SKM-1 (cell line): ENCODE results near the gene UNC93A.
"Not testable (repeated sequence)": the region's sequence is repeated elsewhere in the genome, so short reads cannot be mapped to it uniquely, and the experiment has no call there.

Experiments used
- DNase-seq: peaks from one replicate; lab custom pipeline; 2025; ENCODE audit not compliant: unreplicated experiment; lab: John Stamatoyannopoulos, UW

Gene UNC93A

GRCh38 chr6:167270499-167271311 lies 20.4 kb upstream of the UNC93A start:
- no peak for DNase-seq

DNA sequence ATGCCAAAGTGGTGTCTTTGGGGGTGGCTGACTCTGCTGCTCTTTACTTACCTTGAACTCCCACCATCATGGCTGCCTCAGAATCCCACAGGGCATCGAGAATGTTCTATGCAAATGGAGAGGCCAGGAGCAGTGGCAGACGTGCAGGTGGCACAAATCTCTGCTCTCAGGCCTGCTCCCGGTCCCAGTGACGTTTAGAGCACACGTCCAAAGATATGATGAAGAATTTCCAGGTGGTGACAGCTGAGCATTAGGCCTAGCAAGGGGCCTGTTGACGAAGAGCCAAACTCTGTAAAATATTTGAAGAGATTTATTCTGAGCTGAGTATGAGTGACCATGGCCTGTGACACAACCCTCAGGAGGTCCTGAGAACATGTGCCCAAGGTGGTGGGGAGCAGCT lies 19.0 kb upstream of the UNC93A start:
- no peak for DNase-seq

- no peak for DNase-seq
Observed at GRCh38 chr6:167272696-167273379, 18.3 kb upstream of the UNC93A start.

DNA sequence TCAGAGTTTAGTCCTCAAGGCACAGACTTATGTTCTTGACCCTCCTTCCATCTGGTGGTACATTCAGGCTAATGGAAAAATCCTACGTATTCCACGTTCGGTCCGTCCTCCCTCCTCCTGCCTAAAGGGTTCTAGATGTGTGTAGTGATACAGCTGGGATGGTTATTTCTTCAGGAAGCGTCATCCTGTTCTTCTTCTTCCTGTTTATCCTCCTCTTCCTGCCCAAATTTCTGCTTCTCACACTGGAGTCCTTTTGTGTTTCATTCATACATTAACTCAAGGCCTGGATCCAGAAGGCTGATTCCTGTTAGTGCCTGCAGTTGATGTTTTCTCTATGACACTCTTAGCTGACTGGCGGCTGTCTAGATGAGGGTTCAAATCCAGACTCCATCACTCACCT lies 16.8 kb upstream of the UNC93A start:
- DNase-seq, result no peak

DNA sequence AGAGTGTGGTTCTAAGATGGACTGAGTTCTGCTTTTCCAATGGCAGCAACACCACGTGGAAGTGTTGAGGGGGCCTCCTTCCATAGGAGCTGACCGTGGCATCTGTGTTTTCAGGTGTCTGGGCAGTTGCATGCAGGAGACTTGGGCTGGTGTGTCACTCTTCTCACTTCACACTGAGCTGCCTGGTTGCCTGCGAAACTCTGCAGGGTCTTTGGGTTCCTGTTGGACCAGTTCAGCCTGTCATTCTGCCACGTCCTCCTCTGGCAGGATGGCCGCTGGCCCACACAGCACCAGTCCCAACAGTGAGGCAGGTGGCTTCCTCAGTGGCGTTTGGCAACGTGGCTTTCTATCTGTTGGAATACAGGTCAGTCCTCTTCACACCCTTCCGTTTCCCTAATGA lies 16.1 kb upstream of the UNC93A start:
- no peak for DNase-seq

GRCh38 chr6:167275436-167275835 lies 15.7 kb upstream of the UNC93A start:
- no peak for DNase-seq

DNA sequence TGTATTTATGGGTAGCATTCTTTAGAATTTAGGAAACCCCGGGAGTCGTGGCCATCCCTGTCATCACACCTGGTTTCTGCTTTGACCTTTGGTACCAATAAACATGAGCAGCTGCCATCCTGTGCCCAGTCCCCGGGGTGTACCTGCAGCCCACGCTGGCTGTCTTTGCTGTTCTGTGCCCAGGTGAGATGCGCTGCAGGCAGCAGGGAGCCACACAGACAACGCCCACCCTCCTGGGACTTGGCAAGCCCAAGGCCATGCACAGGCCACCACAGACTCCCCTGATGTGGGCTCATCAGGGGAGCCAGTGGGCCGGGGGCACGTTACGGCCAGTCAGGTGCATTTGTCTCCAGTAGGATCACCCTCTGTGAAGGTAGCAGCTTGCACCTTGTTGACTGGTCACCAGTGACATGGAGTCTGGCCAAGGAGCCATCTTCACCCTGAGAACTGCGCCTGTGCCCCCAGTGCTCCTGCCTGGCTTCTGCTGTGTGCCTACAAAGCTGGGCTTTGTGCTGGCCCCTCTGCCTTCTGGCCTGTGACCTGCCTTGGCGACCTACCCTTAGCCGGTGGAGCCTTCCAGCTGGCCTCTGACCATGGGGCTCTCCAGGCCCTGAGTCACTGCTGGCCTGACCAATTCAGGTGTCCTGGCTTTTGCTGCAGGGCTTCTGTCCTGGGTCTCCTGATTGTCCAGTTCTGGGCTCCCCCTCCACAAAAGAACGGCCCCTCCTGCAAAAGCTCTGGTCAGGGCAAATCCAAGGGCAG lies 14.2 kb upstream of the UNC93A start:
- DNase-seq, result no peak

DNA sequence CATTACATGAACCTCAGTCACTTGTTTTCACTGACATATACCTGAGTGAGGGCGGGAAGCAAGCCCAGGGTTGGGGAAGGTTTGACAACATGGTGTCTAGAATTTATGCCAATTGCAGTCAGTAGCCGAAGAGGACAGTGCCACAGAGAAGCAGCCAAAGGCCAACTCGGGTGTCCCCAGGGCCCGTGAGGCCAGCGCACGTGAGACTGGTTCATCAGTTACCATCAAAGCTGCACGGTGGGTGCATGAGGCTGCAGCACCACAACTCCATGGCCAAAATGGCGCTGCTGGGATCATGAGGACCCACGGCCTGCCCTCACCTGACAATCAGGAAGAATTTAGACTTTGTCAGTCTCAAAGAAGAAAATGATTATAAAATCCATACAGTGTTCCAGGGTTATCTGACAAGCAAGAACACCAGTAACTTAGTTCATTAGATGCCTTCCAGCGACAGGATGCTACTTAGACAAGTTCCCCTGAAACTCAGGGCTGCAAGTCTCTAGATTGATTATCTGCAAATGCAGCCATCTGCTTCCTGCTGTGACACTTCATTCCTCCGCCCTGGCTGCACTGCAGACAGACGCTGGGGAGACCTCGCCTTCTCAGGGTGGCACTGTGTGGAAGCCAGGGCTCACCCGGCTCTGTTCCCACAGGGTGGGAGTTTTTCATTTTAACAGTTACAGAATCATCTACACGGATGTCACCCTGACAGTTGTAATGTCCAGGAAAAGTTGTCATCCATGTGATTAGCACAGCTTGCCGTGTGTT lies 12.8 kb upstream of the UNC93A start:
- DNase-seq, result not testable (repeated sequence)

- no peak for DNase-seq
Observed at GRCh38 chr6:167279766-167280446, 11.2 kb upstream of the UNC93A start.

DNA sequence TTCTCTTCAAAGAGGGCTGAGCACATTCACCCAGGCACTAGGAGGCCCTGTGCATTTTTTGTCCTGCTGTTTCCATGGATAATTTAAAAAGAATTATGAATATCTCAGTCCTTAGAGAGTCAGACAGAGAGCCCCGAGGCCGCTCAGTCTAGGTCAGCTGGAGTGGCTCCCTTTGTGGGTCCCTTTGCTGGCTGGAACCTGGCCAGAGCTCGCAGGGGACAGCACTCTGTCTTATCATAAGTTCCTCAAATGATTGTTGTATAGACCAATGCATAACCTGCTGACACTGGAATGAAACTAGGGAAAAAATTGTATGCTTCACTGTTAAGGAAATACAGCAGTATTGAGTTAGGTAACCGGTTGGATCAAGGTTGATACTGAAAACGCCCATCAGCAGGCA lies 10.6 kb upstream of the UNC93A start:
- DNase-seq, result not testable (repeated sequence)

DNA sequence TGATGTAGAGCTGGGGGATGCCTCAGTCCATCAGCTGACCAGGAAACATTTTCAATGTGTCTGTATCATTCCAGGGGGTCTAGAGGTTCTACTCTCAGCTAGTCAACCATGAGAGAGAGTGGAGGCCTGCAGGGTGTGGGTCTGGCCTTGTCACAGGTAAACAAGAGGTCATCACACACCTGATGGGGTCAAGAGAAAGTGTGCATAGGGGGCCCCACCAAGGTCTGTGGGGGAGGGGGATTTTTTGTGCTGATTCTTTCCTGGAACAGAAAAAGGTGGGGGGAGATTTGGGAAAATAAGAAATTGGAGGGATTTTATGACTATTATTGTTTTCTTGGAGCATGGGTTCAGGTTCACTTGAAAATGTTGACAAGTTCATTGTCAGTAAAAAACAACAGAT lies 8.9 kb upstream of the UNC93A start:
- DNase-seq, result no peak

DNA sequence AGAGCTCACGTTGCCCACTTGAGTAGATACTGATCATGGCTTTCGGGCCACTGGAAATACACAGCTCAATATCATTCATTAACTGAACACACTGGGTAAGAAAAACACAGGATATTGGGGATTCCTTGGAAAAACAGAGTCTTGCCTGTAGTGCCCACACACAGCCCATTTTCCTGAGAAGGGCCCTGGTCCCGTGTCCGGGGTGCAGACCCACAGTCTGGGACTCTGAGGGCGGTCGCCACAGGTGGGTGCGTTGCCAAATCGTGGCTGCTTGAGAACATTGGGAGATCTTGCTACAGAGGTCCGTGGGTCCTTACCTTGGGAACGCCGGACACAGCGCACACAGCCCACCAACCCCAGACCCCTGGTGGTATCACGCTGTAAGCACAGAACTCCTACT lies 6.5 kb upstream of the UNC93A start:
- not testable (repeated sequence) for DNase-seq

- DNase-seq, result no peak
Observed at GRCh38 chr6:167285077-167285770, 5.9 kb upstream of the UNC93A start.

DNA sequence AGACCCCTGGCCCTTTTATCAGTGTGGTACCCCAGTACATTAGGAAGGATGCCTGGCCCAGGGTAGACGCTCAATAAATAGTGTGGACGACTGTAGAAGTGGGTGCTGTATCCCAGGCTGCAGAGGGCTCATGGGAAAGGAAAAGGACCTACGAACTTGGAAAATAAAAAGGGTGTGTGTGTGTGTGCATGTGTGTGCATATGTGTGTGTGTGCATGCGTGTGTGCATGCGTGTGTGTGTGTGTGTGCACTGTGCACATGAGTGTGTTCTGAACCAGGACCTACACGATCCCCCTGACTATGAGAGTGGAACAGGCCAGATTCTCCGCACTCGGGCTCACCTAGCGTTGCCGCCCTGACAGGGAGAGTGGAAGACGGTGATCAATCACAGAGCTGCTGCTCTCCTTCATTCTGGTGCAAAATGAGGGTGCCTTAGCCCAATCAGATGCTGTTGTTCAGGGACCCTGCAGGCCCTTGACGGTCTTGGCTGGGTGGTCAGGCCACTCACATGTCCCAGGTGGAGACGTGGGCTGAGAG lies 3.5 kb upstream of the UNC93A start:
- no peak for DNase-seq

DNA sequence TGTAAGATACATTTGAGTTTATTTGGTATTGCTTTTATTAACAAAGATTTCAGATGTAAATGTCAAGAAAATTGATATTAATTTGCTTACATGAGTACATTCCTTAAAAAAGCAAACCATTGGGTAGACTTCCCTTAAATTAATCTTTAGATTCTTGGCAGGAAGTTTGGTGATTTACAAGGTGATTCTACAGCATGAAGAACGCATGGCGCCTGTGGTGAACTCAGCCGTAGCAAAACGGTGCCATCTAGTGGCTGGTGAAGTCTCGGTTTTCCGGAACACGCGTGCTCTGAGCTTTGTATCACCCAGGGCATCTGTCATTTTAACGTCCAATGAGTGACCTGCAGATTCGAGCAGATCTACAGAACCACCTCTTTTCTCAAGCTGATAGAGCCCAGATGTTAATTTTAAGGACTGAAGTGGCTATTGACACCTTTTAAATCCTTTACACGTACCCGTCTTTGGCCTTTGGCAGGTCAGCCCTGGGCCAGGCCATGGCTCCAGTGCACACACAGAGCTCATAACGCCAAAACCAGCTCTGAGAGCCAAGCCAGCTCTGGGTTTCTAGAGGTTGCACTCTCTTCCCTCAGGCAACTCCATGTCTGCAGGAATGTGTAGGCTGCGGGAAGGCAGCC lies 2.4 kb upstream of the UNC93A start:
- DNase-seq, result not testable (repeated sequence)

- not testable (repeated sequence) for DNase-seq
Observed at GRCh38 chr6:167289291-167289690, 1.8 kb upstream of the UNC93A start.

- DNase-seq, result no peak
Observed at GRCh38 chr6:167291623-167292300, 647 bp downstream of the UNC93A start.

DNA sequence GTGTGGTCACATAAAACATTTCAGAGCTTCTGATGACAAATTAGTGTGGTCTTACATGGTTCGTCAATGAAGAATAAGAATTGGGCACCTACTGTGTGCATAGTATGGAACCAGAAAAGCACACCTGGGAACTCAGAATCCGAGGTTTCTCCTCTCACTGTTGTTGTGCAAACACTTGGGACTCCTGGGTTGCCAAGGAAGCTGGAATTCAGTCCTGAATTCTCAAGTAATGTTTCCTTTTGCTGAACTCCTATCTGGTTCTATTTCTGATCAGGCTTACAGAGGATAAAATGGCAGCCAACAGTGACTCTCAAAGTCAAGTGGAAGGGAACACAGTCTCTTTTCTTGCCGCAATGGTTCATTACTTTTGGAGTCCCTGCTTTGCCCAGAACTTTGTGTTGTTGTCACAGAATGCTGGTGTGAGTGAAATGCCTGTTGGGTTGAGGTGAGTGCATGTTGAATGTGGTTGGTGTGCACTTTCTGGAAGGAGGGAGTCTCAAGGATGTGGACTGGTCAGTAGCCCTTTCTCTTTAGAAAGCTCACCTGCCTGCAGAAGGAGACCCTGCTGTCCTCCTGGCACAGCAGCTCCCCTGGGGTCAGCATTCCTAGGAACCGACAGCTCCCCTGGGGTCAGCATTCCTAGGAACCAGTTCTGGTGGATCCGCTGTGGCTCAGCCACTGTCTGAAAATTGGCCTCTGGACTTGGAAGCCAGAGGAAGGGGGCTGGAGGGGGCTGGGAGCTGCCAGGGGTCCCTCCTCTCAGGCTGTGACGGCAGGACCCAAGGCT lies 1.4 kb downstream of the UNC93A start:
- DNase-seq, result no peak
